H1 (cell line): ENCODE results near the gene NAA10. TPM values are rescaled to one million over a fixed set of nuclear protein-coding genes. Genes with fewer than 3 reads are reported as not detected.

Experiments
- ASH2L ChIP-seq: fragments of 200-600, 300-600 bp; sonication (generic); IDR thresholded peaks from one replicate; pipeline ENCODE4 v1.7.1; 2017; ENCODE audit warnings: low read length
- BCL11A ChIP-seq, 2 experiments: IDR thresholded peaks; one replicate each; pipeline ENCODE4 v1.6.1; 2011; ENCODE audit warnings: low read depth in 2 of 2, low read length in 2 of 2, mild to moderate bottlenecking in 2 of 2
- BRCA1 ChIP-seq: IDR thresholded peaks from 2 replicates; pipeline ENCODE4 v1.6.1; 2012; ENCODE audit warnings: low read depth, low read length, improper control_type of control experiment
- CBX5 ChIP-seq: fragments of 300-800, 300-1000 bp; sonication (generic); IDR thresholded peaks from 2 replicates; pipeline ENCODE4 v1.7.1; 2016; ENCODE audit warnings: antibody characterized with exemption, low read length, low read depth
- FOSL1 ChIP-seq: IDR thresholded peaks from 2 replicates; pipeline ENCODE4 v1.6.1; 2011; ENCODE audit warnings: mild to moderate bottlenecking, low read depth, low read length, moderate library complexity; ENCODE audit not compliant: insufficient read depth
- GTF2F1 ChIP-seq: IDR thresholded peaks from 2 replicates; pipeline ENCODE4 v1.6.1; 2012; ENCODE audit warnings: low read depth, low read length, improper control_type of control experiment, borderline replicate concordance
- HDAC6 ChIP-seq: IDR thresholded peaks from one replicate; pipeline ENCODE4 v1.7.1; 2012; ENCODE audit warnings: low read depth, mild to moderate bottlenecking, inconsistent platforms, low read length, moderate library complexity
- JUN ChIP-seq: IDR thresholded peaks from 2 replicates; pipeline ENCODE4 v1.6.1; 2011; ENCODE audit warnings: low read depth, mild to moderate bottlenecking, improper control_type of control experiment, low read length
- JUND ChIP-seq: IDR thresholded peaks from 2 replicates; pipeline ENCODE4 v1.6.1; 2011; ENCODE audit warnings: mild to moderate bottlenecking, improper control_type of control experiment, low read length
- KDM1A ChIP-seq: fragments of 200-600, 300-600 bp; sonication (generic); IDR thresholded peaks from 2 replicates; pipeline ENCODE4 v1.7.1; 2016; ENCODE audit warnings: mild to moderate bottlenecking, low read length, borderline replicate concordance
- MAX ChIP-seq: IDR thresholded peaks from 2 replicates; pipeline ENCODE4 v1.6.1; 2012; ENCODE audit warnings: inconsistent platforms
- NANOG ChIP-seq: IDR thresholded peaks from 2 replicates; pipeline ENCODE4 v1.6.1; 2011; ENCODE audit warnings: low read length, low read depth, mild to moderate bottlenecking, inconsistent platforms; ENCODE audit not compliant: insufficient read depth, poor library complexity, severe bottlenecking
- PHF8 ChIP-seq: fragments of 200-600 bp; sonication (generic); conservative IDR thresholded peaks from 2 replicates; pipeline ENCODE4 v1.7.1; 2012; ENCODE audit warnings: low read depth, mild to moderate bottlenecking, inconsistent platforms, low read length, moderate library complexity
- POLR2A ChIP-seq, 2 experiments: IDR thresholded peaks; 1 replicate in 1 of 2; 2 replicates in 1 of 2; pipeline ENCODE4 v1.6.1; 2011; ENCODE audit warnings: low read depth in 2 of 2, low read length in 2 of 2, mild to moderate bottlenecking in 2 of 2; ENCODE audit errors: control extremely low read depth in 1 of 2
- POU5F1 ChIP-seq: IDR thresholded peaks from 2 replicates; pipeline ENCODE4 v1.6.1; 2011; ENCODE audit warnings: low read depth, mild to moderate bottlenecking, low read length, moderate library complexity
- RAD21 ChIP-seq, 2 experiments: IDR thresholded peaks in 1 of 2; conservative IDR thresholded peaks in 1 of 2; 2 replicates each; pipeline ENCODE4 v1.6.1; 2011; ENCODE audit warnings: low read depth in 2 of 2, low read length in 2 of 2, improper control_type of control experiment in 1 of 2, inconsistent platforms in 1 of 2, mild to moderate bottlenecking in 1 of 2, moderate library complexity in 1 of 2
- RBBP5 ChIP-seq: IDR thresholded peaks from 2 replicates; pipeline ENCODE4 v1.7.1; 2012; ENCODE audit warnings: low read depth, mild to moderate bottlenecking, inconsistent platforms, low read length, moderate library complexity, borderline replicate concordance
- RFX5 ChIP-seq: IDR thresholded peaks from 2 replicates; pipeline ENCODE4 v1.6.1; 2011; ENCODE audit warnings: low read depth, low read length, improper control_type of control experiment, borderline replicate concordance
- RNF2 ChIP-seq: fragments of 200-900, 300-1000 bp; sonication (generic); IDR thresholded peaks from 2 replicates; pipeline ENCODE4 v1.7.1; 2016; ENCODE audit warnings: borderline replicate concordance, low read depth, mild to moderate bottlenecking, antibody characterized with exemption, low read length; ENCODE audit not compliant: poor library complexity, severe bottlenecking; ENCODE audit errors: missing control alignments
- SIN3A ChIP-seq, 2 experiments: IDR thresholded peaks in 1 of 2; conservative IDR thresholded peaks in 1 of 2; 2 replicates each; pipeline ENCODE4 v1.6.1; 2011 to 2012; ENCODE audit warnings: low read length in 2 of 2, improper control_type of control experiment in 1 of 2, low read depth in 1 of 2, mild to moderate bottlenecking in 1 of 2
- SIRT6 ChIP-seq: IDR thresholded peaks from one replicate; pipeline ENCODE4 v1.7.1; 2012; ENCODE audit warnings: low read length, inconsistent platforms
- SP1 ChIP-seq: IDR thresholded peaks from 2 replicates; pipeline ENCODE4 v1.6.1; 2011; ENCODE audit warnings: low read depth, low read length
- TAF1 ChIP-seq: IDR thresholded peaks from 2 replicates; pipeline ENCODE4 v1.6.1; 2011; ENCODE audit warnings: mild to moderate bottlenecking, low read depth, low read length
- TCF12 ChIP-seq: IDR thresholded peaks from 2 replicates; pipeline ENCODE4 v1.6.1; 2011; ENCODE audit warnings: low read depth, mild to moderate bottlenecking, low read length
- USF2 ChIP-seq: IDR thresholded peaks from 2 replicates; pipeline ENCODE4 v1.6.1; 2011; ENCODE audit warnings: low read length, improper control_type of control experiment
- polyA plus RNA-seq, 7 experiments: library from polyadenylated mRNA; depleted of rRNA in 3 of 7; stranded (reverse) in 5 of 7; unstranded in 2 of 7; fragments of >200 nt in 5 of 7; fragments of 200-250 nt in 2 of 7; gene quantifications; 1 replicate in 5 of 7; 2 replicates in 1 of 7; 4 replicates in 1 of 7; pipeline versions ENCODE4 v1.2.1 to v1.2.3, GENCODE V29; 2011 to 2013; ENCODE audit warnings: missing spikeins in 2 of 7, mixed read lengths in 2 of 7
- total RNA-seq: library from RNA; stranded (reverse); fragmentation: NEBNext Ultra II Directional; extraction: Animal tissue kit (Norgen Biotek cat#: 25700); gene quantifications from 2 replicates; pipeline ENCODE4 v1.2.1, GENCODE V29; 2021

Gene NAA10
- total and polyA plus RNA-seq, 2 of the 8 experiments (the other 6 are each of a cell fraction or from before 2014, with no cell fraction given) = 80.4 to 98.8 TPM

- TF ChIP-seq RNF2 (no peak), POLR2A (IDR thresholded peaks at IDR 0.05; ENCODE audit: control extremely low read depth in 1 of 2, low read depth in 2 of 2, low read length in 2 of 2) (0 out of 3 replicates have a peak, but pooled peaks of 1 of the 2 experiments have one; percentile 32), SIRT6 (no peak), JUN (no peak), BRCA1 (no peak), RBBP5 (no peak), SP1 (no peak), CBX5 (no peak), JUND (no peak), TAF1 (no peak), HDAC6 (no peak), TCF12 (no peak), KDM1A (no peak), BCL11A (IDR thresholded peaks at IDR 0.05; ENCODE audit: low read depth in 2 of 2, low read length in 2 of 2) (no peak), POU5F1 (no peak), MAX (no peak), FOSL1 (no peak), NANOG (no peak), RAD21 (IDR thresholded peaks at IDR 0.05 in 1 of 2, conservative IDR thresholded peaks at IDR 0.05 in 1 of 2; ENCODE audit: low read depth in 2 of 2, low read length in 2 of 2) (peak; percentile 83 to 88), RFX5 (no peak), GTF2F1 (no peak), USF2 (no peak), ASH2L (no peak), SIN3A (conservative IDR thresholded peaks at IDR 0.05 in 1 of 2, IDR thresholded peaks at IDR 0.05 in 1 of 2; ENCODE audit: low read depth in 1 of 2, low read length in 2 of 2) (no peak), PHF8 (no peak)
These were observed 18.5 kb upstream of the NAA10 start (continued) for GRCh38 chrX:153953342-153953830.
